NOMO-1 treated with dmso at 0.1 percent for 144 hours (cell line): ENCODE results near the gene PTPRQ.
"Not testable (repeated sequence)": the region's sequence is repeated elsewhere in the genome, so short reads cannot be mapped to it uniquely, and the experiment has no call there.

ENCODE experiments used
- DNase-seq: peaks from one replicate; lab custom pipeline; 2025; ENCODE audit not compliant: unreplicated experiment; lab: John Stamatoyannopoulos, UW

PTPRQ gene

GRCh38 chr12:80634903-80635302 lies 190.9 kb downstream of the PTPRQ start:
- no peak for DNase-seq

- DNase-seq = no peak
These were observed 192.8 kb downstream of the PTPRQ start for GRCh38 chr12:80636832-80637231.

DNA sequence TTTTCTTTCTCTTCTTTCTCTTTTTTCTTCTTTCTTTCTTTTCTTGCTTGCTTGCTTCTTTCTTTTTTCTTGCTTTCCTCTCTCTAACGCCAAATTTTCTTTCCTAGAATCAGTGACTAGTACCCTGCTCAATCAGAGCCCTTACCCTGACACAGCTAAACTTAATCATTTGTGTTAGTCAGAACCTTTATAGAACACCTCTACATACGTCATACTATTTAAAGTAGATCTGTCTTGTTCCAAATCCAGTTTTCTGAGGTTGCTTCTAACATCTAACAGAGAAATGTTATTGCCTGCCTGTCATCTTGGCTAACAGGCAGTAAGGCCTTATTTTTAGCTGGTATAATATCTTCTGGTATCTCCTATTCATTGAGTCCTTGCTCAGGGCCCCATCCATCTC lies 197.9 kb downstream of the PTPRQ start:
- DNase-seq = no peak

GRCh38 chr12:80643961-80644360 lies 199.9 kb downstream of the PTPRQ start:
- DNase-seq = no peak

DNA sequence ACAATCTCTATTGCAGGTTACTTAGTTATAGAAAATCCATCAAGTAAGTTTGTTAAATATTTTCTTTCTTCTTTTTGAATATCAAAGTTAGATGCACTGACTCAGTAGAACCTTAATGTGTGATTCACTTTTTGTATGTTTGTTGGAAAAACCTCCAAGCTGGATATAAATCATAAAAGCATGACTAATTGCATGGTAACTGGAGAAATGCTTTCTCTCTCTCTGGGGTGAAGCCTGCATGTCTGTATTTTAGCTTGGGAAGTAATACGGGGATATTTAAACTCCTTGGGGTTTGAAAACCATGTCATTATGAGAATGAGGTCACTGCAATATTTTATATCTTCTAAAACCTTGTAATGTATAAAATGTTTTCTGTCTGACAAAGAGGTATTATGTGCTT lies 204.8 kb downstream of the PTPRQ start:
- no peak for DNase-seq

DNA sequence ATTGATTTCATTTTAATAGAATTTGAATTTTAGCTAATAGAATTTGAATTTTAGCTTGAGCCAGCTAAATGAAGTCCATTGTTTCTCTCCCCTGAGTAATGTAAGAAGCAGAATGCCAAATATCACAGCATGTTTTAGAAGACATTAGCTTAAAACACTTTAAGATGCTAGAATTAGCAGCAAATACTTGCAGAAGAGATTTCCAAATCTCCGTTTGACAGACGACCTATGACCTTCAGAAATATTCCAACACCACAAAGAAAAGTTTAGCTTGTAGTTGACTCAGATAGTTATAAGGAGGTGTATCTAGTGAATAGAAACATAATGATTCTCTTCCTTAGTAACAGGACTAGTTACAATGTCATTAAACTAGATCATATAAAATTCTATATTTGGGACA lies 211.7 kb downstream of the PTPRQ start:
- no peak for DNase-seq

DNA sequence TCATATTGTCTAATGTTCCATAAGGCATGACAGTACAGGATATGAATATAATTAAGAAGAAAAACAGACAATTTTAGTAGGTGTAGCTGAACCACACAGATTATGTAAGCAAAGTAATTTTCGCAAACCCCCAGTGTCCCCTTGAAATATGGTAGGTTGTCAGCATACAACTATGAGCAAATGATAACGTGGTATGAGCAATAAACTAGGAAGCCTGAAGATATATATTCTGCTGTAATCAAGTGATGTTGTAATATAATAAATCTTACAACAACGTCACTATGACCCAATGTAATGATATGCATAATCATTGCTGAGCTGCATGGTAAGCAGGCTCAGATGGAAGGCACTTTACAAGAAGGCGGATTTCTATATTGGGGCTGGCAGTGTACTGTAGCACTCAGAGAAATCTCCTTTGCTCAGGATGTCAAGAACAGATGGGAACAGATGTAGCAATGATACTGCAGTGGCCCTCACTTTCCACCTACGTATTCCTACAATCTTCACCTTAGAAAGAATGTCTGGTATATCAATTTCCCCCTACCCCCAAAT lies 215.6 kb downstream of the PTPRQ start:
- DNase-seq = no peak

GRCh38 chr12:80662586-80662985 lies 218.6 kb downstream of the PTPRQ start:
- DNase-seq = no peak

DNA sequence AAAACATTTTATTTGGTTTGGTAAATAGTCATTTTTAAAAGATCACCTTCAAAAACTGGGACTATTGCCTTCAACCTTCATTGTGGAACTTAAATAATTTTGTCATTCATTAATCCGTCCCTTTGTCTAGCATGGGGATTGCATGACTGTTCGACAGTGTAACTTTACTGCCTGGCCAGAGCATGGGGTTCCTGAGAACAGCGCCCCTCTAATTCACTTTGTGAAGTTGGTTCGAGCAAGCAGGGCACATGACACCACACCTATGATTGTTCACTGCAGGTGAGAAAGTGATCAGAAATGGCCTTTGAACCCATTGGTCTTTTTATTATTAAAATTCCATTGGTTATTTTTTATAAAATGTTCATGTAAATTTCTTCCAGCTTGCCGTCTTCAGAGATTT lies 226.2 kb downstream of the PTPRQ start:
- DNase-seq = no peak

GRCh38 chr12:80676042-80676636 lies 232.1 kb downstream of the PTPRQ start:
- not testable (repeated sequence) for DNase-seq

DNA sequence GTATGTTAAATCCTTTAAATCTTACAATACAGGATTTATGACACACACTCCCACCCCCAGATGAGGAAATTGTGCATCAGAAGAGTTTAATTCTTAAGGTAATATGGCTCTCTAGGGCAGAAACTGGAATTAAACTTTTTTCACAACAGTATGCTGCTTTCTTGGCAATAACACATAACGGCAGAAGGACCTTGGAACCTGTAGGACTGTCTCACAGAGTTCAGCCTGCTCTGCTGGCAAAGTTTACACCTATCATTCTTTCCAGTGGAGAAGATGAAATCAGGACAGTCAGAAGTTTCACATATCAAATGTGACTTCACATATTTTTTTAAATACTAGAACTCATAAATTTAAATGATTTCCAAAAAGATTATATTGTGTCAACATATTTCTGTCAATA lies 232.8 kb downstream of the PTPRQ start:
- DNase-seq = no peak

DNA sequence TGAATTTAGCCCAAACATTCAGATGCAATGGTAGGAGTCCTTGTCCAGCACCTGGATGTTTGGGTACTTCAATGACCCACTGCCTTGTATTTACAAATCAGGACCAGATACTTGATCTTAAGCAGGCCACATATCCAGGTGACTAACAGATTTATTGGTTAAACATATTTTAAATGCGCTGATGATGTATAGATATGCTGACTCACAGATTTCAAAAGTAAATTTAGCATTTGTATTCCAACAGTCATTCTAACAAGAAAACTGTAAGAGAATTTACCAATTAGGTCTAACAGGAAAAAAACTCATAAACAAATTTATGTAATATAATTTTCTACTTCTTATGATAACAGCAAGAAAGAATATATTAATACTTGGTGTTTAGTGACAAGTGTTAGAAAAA lies 234.0 kb downstream of the PTPRQ start:
- no peak for DNase-seq

DNA sequence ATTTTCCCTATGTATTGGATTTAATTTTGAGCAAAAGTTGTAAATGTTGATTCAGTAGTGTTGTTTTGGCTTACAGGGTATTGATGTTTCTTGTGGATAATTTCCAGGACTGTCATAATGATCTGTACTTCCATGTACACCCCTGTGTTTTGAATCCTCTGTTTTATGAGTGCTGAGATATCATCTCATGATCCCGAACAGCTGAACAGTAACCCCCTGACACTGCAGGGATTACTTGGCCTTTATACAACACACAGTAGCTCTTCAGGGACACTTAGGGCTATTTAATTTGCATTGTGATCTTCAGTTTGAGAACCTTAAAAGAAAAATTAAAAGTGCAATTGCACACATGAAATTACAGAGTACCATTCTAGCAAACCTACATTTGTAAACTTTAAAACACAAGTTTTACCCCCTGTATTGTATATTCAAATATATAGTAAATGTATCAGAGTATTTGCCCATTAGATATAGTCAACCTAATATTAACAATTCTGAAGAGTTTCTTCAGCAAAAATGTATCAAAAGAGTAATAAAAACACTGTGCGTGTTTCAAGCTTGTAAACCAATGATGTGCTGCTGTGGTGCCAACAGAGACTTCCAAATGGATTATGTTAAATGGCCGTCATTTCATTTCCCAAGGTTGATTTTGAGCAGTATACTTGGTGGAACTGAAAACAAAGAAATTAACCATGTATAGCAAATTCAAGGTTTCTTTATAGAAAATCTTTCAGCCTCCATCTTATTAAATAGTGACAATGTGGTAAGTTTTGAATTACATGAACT lies 235.5 kb downstream of the PTPRQ start:
- no peak for DNase-seq

- no peak for DNase-seq
These were observed 237.3 kb downstream of the PTPRQ start for GRCh38 chr12:80681287-80681686.

GRCh38 chr12:80681786-80682185 lies 237.8 kb downstream of the PTPRQ start:
- DNase-seq = no peak

DNA sequence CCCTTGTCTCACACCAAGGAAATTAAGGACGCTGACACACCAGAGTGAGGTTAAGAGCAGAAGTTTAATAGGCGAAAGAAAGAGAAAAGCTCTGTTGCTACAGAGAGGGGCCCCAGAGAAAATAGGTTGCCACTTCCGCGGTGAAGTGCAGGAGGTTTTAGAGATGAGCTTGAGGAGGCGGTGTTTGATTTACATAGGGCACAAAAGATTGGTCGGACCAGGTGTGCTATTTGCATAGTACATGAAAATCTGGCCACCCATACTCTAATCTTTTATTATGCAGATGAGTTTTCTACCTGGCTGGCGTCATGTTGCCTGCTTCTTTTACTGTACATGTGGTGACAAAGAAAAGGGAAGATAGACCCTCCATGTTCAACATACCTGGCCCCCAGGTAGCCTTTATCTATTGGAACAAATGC lies 240.1 kb downstream of the PTPRQ start:
- no peak for DNase-seq

GRCh38 chr12:80690090-80690489 lies 246.1 kb downstream of the PTPRQ start:
- DNase-seq = no peak

DNA sequence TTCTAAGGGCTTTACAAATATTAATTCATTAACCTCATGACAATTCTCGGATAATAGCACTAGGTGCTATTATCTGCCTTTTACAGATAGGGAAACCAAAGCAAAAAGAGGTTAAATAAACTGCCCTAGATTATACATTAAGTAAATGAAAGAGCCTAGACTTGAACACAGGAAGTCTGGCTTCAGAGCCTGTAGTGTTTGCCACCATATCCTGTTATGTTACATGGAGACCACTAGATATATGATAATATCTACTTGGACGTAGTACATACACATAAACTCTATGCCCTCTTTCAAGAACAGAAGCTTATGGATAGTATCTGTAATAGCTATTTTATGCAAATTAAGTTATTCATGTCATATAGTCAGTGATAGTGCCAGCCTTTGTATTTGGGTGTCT lies 246.5 kb downstream of the PTPRQ start:
- no peak for DNase-seq

DNA sequence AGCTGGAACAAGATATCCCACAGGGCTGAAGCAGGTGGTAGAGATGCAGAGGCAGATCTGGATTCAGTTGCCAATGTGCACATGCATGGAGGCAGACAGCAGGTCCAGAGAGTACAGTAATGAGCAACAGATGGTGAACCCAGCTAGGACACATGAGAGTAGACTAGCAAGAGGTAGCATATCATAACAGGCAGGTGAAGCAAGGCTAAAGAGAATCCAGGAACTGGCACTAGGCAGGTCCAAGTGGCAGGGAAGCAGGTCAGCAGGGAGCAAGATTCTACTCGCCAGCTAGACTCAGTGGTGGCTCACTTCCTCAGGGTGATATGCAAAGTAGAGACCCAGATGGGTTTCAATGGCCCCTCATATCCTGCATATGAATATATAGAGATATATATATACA lies 248.1 kb downstream of the PTPRQ start:
- DNase-seq = no peak

DNA sequence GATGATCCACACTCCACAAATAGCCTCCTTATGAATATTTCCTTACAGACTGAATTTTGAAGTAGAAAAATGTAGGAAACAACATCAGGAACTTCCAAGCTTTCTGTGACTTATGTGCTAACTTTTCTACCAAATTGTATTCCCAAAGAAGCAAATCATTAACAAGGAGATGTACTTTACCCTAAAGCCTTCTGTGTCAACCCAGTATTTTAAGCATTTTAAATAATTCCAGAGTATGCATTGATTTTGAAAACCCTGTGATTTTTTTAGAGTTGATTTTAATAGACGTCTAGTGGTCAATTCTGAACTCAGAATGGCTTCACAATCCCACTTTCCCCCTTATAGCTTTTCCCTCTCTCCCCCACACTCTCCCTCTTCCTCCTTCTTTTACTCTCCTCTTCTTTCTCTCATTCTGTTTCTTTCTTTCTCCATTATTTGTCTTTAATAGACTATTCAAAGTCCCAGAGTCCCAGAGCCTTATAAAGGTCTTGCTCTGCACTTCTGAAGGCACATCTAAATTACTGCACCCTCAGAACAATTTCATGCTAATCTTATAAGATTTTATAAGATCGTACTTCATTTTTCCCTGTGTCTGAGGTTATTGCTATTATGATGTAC lies 253.3 kb downstream of the PTPRQ start:
- DNase-seq = no peak

DNA sequence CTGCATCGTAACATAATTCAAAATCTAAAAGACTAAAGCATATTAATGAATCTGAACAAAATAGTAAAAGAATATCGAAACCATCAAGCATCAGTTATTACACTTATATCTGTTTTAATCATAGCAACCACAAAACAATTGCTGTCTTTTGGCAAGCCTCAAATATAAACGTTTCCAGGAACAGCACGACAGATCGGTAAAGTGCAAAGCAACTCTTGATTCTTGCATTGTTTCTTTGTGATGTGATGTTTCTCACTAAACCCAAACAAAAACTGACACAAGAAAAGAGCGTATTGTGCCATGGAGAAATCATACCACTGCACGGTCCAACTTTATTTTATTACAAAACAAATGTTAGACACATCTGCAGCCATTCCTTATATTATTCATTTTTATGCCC lies 254.2 kb downstream of the PTPRQ start:
- no peak for DNase-seq
